Activated CD8-positive, alpha-beta memory T cell treated with anti-CD3 and anti-CD28 coated beads for 48 hours (primary cell): ENCODE measurements around the gene TMEM94.
"Not testable (repeated sequence)": the region's sequence is repeated elsewhere in the genome, so short reads cannot be mapped to it uniquely, and the experiment has no call there.

Experiments
- DNase-seq, 3 experiments: peaks; one replicate each; pipeline ENCODE4 v3.0.0-alpha.2; 2020; ENCODE audit warnings: low read depth in 2 of 3, low spot score in 2 of 3

Gene TMEM94

GRCh38 chr17:75445296-75445695 is 11.1 kb upstream of the TMEM94 start:
- DNase-seq = no peak

DNA sequence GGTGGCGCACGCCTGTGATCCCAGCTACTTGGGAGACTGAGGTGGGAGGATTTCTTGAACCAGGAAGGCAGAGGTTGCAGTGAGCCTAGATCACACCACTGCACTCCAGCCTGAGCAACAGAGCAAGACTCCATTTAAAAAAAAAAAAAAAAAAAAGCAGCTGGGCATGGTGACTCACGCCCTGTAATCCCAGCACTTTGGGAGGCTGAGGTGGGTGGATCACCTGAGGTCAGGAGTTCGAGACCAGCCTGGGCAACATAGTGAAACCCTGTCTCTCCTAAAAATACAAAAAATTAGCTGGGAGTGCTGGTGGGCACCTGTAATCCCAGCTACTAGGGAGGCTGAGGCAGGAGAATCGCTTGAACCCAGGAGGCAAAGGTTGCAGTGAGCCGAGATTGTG is 10.5 kb upstream of the TMEM94 start:
- DNase-seq = not testable (repeated sequence)

- DNase-seq = no peak
These were observed 8.2 kb upstream of the TMEM94 start for GRCh38 chr17:75447951-75448856.

- no peak for DNase-seq
These were observed 6.2 kb upstream of the TMEM94 start for GRCh38 chr17:75450270-75450669.

DNA sequence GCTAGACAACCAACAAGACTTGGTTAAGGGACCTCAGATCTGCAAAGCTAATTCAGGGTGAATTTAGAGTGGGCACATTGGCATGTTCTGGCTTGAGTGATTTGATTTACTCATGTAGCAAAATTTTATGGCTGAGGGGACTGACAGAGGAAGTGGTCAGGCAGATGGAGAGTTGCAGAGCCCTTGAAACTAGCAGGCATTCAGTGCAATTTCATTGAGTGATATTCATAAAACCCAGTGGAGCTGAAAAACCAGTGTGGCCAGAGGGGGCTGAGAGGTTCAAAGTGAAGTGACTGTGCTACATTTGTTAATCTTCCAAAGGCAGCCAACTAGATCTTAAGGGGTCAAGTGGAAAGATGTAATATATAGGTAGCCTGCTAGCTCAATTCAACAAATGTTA is 2.2 kb upstream of the TMEM94 start:
- DNase-seq = no peak

GRCh38 chr17:75454672-75455071 is 1.8 kb upstream of the TMEM94 start:
- not testable (repeated sequence) for DNase-seq

DNA sequence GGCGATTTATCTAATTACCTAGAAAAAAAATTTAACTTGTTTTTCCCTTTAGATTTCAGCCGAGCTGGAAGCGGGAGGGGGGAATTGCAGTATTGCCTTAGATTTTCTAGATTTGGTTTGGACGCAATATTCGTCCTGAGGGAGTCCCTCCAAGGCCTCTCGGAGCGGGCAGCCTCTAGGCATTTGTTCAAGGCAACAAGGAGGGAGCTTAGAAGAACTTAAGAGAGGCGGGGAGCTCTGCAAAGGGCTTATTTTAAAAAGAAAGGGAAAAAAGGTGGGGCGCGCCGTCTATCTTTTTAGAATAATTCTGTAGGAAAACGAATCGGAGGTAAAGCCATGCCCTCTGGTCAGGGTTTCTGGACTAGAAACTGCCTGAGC is 407 bp upstream of the TMEM94 start:
- DNase-seq = no peak

- DNase-seq = peak in 2 of 3 experiments; percentile 5 to 6
These were observed 716 bp downstream of the TMEM94 start for GRCh38 chr17:75457047-75457654.

- DNase-seq = no peak
These were observed 2.8 kb downstream of the TMEM94 start for GRCh38 chr17:75459246-75459589.

- DNase-seq = no peak
These were observed 3.3 kb downstream of the TMEM94 start for GRCh38 chr17:75459590-75460267.

- no peak for DNase-seq
These were observed 3.9 kb downstream of the TMEM94 start for GRCh38 chr17:75460295-75460694.

DNA sequence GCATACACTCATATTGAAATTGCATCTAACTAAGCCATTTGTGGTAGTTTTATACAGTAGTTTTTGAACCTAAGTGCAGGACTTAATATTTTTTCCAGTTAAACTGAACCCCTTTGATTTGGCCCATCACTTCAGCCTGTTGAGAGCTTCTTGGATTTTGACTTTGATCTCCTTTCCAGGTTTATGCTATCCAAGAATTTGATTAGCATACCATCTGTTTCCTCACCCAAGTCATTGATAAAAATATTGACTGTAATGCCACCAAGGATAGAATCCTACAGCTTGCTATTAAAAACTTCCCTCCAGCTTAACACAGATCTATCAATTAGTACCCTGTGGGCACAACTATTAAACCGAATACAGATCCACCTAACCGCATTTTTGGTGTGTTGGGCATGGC is 7.2 kb downstream of the TMEM94 start:
- DNase-seq = no peak

GRCh38 chr17:75465039-75465438 is 8.6 kb downstream of the TMEM94 start:
- DNase-seq = no peak

DNA sequence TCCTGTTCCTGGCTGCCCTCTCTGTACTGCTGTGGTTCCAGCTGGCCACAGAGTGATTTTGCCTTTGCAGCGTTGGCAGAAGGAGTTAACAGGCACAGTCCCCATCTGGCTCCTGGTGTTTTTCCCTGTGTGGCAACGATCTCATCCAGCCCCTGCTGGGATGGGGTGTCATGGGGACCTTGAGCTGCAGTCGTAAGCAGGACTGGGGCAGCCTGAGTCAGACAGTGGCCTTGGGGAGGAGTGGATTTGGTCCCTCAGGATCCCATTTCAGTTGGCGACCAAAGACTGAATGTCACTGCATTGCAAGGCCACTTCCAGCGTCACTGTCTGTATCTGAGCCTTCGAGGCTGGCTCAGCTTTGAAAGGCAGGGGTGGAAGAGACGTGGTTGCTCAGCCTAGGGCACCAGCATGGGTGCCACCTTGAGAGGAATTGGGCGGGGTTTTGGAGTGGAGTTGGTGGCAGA is 11.9 kb downstream of the TMEM94 start:
- no peak for DNase-seq

- DNase-seq = no peak
These were observed 12.4 kb downstream of the TMEM94 start for GRCh38 chr17:75468779-75469373.

- DNase-seq = no peak
These were observed 14.8 kb downstream of the TMEM94 start for GRCh38 chr17:75471207-75471606.

GRCh38 chr17:75472119-75472518 is 15.7 kb downstream of the TMEM94 start:
- no peak for DNase-seq

- no peak for DNase-seq
These were observed 16.8 kb downstream of the TMEM94 start for GRCh38 chr17:75473246-75473645.

GRCh38 chr17:75474736-75475135 is 18.3 kb downstream of the TMEM94 start:
- no peak for DNase-seq

DNA sequence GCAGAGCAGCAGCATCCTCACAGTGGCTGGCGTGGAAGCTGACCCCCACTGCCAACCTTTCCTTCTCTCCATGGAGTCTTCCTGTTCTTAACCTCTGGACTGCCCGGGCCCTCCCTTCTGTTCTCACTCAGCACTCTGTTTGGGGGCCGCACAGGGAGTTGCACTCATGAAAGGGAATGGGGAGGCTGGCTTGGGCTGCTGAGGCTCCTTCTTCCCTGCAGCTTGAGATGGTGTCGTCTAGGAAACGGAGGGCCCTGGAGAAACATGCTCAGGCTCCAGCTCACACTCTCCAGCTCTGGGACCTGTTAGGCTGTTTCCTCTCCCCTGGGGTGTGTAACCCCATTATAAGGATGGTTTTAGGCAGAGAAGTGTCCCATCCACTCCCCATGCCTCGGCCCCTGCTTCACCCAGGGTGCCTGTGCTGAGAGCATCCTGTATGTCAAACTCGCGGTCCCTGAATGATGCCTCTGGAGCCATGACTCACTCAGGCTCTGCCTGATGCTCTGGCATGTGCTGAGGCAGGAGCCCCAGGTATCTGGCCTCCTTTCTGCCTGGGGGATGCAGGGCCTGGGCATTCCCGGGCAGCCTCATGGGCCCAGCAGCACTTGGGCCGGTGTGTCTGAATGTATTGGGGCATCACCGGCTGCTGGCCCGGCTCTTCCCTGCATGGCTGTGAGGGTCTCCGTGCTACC is 18.9 kb downstream of the TMEM94 start:
- no peak for DNase-seq

DNA sequence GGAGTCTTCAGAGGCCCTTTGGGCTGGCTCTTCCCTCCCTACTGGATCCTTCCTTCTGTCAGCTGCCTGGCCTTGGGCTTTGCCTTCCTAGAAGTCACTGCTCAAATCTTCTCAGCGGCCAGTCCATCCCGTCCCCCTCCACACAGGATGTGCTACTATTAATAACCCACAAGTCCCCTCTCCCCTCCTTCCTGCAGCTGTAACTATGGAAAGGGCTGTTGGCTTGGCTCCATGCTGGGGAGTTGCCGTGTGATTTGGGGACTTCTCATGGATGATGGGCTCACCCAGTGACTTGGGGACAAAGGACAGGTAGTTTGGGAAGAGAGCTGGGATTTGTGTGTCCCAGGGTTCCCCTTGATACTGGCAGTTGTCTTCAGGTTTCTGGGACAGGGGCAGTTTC is 19.4 kb downstream of the TMEM94 start:
- no peak for DNase-seq
